Hepatocyte (in vitro differentiated cells): Measurements from ENCODE around the gene KIF5C.

Experiments
- CTCF ChIP-seq: fragments of 200-600 bp; sonication (generic); IDR thresholded peaks from 2 replicates; pipeline ENCODE4 v1.5.1; 2016; ENCODE audit warnings: antibody characterized with exemption, mild to moderate bottlenecking; ENCODE audit not compliant: poor library complexity
- EZH2 ChIP-seq: fragments of 200-600 bp; sonication (generic); IDR thresholded peaks from 2 replicates; pipeline ENCODE4 v1.6.1; 2016; ENCODE audit warnings: antibody characterized with exemption, mild to moderate bottlenecking, borderline replicate concordance
- EZH2phosphoT487 ChIP-seq: fragments of 200-600 bp; sonication (generic); IDR thresholded peaks from one replicate; pipeline ENCODE4 v1.6.1; 2018; ENCODE audit warnings: antibody characterized with exemption, mild to moderate bottlenecking, low read depth, moderate library complexity; ENCODE audit not compliant: unreplicated experiment, severe bottlenecking

DNA sequence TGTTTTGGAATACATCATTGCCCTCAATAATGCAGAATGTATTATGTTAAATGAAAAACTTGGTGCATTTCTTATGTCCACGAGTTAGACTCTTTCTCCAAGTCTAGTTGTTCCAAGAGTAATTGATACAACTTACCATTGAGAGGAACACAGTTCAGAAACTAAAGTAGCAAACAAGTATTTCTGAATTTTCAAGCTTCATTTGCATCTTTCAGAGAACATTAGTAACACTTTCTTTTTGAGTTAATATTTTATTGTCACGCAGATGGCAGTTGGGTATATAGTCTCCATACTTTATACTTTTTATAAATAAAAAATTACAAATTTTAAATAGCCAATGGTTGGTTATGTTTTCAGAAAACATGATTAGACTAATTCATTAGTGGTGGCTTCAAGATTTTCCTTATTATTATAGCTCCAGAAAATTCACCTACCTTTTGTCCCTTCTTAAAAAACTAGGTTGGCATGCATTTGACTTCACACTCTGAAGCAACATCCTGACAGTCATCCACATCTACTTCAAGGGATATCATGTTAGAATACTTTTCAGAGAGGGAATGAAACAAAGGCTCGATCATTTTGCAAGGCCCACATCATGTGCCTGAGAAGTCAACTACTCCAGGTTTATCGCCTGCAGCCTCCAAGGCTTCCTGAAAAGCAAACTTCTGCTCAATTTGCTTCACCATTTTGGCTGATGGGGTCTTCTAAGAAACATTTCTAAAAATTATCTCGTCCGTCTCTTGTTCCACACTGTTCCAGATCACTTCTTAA is 193.4 kb downstream of the KIF5C start:
- no peak for TF ChIP-seq EZH2
- TF ChIP-seq CTCF = no peak
- no peak for TF ChIP-seq EZH2phosphoT487
